Thoracic aorta (tissue), 2 donors: Measurements from ENCODE around the gene SUFU. TPM values are rescaled to one million over a fixed set of nuclear protein-coding genes. Genes with fewer than 3 reads are reported as not detected.

Experiments used
- ATAC-seq: fragments of 150-250 bp; one replicate; pipeline ENCODE4 v1.8.0; 2017; ENCODE audit warnings: low read depth; ENCODE audit not compliant: insufficient number of reproducible peaks, low FRiP score
- DNase-seq: peaks from one replicate; pipeline ENCODE4 v3.0.0-alpha.2; 2020; ENCODE audit warnings: low spot score
- H3K27ac ChIP-seq, 2 donors: fragments of 200-600 bp; sonication (generic); 1 replicate in 1 of 2; 2 replicates in 1 of 2; pipeline ENCODE4 v1.5.1; 2016; ENCODE audit warnings: mild to moderate bottlenecking in 2 of 2, moderate library complexity in 2 of 2
- H3K27me3 ChIP-seq: fragments of 200-600 bp; sonication (generic); replicated peaks from 2 replicates; pipeline ENCODE4 v1.6.0; 2016; ENCODE audit warnings: mild to moderate bottlenecking; ENCODE audit not compliant: insufficient read depth
- H3K36me3 ChIP-seq: fragments of 200-600 bp; sonication (generic); one replicate; pipeline ENCODE4 v1.5.1; 2016
- H3K4me1 ChIP-seq, 2 donors: fragments of 200-600 bp; sonication (generic); 1 replicate in 1 of 2; 2 replicates in 1 of 2; pipeline versions ENCODE4 v1.5.1 to v1.6.0; 2016; ENCODE audit warnings: low read depth in 2 of 2, mild to moderate bottlenecking in 1 of 2; ENCODE audit not compliant: control insufficient read depth in 1 of 2
- H3K4me3 ChIP-seq: fragments of 200-600 bp; sonication (generic); 2 replicates; pipeline ENCODE4 v1.5.1; 2016; ENCODE audit warnings: mild to moderate bottlenecking
- H3K9me3 ChIP-seq: fragments of 200-600 bp; sonication (generic); 2 replicates; pipeline ENCODE4 v1.5.1; 2016
- total RNA-seq, 2 donors: library from RNA; depleted of rRNA; stranded (reverse); fragments of >200 nt; gene quantifications; one replicate each; pipeline versions ENCODE4 v1.1.0 to v1.2.3, GENCODE V29; 2016
- TF ChIP-seq, protein P1 (sequence below): fragments of 200-600 bp; sonication (generic); IDR thresholded peaks from one replicate; pipeline ENCODE4 v1.5.1; 2019; ENCODE audit warnings: antibody characterized with exemption

SUFU gene
- total RNA-seq, 2 donors from 2014 or later: 4.6 to 7.6 TPM

DNA sequence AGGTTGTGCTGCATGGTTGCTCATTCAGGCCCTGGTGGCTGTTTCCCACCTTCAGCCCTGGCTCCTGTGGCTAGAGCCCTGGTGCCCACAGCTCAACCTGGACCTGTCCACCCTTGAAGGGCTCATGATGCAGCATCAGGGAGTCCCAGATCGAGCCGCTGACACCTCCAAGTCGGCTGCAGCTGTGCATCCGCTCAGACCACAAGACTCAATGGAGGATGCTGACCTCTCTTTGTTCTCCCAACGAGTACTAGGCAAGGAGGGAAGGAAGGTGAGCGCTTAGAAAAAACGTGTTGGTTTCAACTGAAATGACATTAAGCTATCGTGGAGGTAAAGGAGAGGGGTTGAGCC is 43.0 kb upstream of the SUFU start:
- H3K27ac ChIP-seq: no peak overlapping the region
- no peaks in the 10 kb centered on the region for H3K36me3 ChIP-seq
- peak; percentile 39 for ATAC-seq

DNA sequence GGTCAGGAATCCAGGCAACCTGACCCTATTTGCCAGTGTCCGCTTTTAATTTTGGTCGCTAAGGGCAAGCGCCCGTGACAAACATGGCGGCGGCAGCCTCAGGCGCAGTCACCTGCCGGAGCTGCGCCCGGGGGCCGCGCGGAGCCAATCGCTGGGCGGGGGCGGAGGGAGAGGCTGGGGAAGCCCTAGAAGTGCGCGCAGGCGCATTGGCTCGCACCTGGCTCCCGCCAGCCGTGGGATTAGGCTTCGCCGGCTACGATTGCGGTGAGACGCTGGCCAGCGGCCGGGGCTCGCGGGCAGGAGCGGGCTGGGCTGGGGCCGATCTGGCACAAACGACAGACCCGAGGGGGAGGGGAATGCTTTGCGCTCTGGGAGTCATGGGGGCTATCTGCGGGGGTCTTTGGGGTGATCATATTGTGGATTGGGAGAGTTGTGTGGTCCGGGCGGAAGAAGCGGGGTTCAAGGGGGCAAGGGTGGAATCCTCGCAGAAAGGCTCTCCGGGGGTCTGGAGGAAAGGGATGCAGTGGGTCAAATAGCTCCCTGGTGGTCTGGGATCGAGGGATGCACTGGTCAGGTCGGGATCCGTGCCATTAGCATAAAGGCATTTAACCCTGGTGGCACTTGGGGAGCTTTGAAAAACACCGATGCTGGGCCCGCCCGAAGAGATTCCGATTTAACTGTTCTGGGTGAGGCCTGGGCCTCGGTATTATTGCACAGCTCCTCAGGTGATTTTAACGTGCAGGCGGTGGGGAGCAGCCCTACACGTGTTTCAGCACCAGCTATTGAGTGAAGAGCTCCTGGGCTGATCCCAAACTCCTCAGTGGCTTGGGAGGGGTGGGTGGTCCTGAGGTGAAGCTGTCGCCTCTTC is 42.4 kb upstream of the SUFU start:
- peaks cover 4 to 14% of the 10 kb centered on the region in 2 donors for H3K4me1 ChIP-seq
- H3K36me3 ChIP-seq: no peaks in the 10 kb centered on the region
- H3K27me3 ChIP-seq: no peaks in the 10 kb centered on the region
- no peaks in the 10 kb centered on the region for H3K9me3 ChIP-seq
- no peak overlapping the region for H3K27ac ChIP-seq
- peak overlapping the region; percentile 77 for H3K4me3 ChIP-seq
- TF ChIP-seq, protein P1, sequence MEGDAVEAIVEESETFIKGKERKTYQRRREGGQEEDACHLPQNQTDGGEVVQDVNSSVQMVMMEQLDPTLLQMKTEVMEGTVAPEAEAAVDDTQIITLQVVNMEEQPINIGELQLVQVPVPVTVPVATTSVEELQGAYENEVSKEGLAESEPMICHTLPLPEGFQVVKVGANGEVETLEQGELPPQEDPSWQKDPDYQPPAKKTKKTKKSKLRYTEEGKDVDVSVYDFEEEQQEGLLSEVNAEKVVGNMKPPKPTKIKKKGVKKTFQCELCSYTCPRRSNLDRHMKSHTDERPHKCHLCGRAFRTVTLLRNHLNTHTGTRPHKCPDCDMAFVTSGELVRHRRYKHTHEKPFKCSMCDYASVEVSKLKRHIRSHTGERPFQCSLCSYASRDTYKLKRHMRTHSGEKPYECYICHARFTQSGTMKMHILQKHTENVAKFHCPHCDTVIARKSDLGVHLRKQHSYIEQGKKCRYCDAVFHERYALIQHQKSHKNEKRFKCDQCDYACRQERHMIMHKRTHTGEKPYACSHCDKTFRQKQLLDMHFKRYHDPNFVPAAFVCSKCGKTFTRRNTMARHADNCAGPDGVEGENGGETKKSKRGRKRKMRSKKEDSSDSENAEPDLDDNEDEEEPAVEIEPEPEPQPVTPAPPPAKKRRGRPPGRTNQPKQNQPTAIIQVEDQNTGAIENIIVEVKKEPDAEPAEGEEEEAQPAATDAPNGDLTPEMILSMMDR: no peak
- peak; percentile 49 for DNase-seq
- ATAC-seq: peak; percentile 65

More for the DNA sequence above, 43.0 kb upstream of the SUFU start:
- Histone ChIP-seq H3K4me1 (peaks cover 4 to 14% of the 10 kb centered on the region in 2 donors), H3K9me3 (no peaks in the 10 kb centered on the region), H3K4me3 (peak overlapping the region; percentile 77), H3K27me3 (no peaks in the 10 kb centered on the region)
- TF ChIP-seq, protein P1: no peak
- DNase-seq: no peak

DNA sequence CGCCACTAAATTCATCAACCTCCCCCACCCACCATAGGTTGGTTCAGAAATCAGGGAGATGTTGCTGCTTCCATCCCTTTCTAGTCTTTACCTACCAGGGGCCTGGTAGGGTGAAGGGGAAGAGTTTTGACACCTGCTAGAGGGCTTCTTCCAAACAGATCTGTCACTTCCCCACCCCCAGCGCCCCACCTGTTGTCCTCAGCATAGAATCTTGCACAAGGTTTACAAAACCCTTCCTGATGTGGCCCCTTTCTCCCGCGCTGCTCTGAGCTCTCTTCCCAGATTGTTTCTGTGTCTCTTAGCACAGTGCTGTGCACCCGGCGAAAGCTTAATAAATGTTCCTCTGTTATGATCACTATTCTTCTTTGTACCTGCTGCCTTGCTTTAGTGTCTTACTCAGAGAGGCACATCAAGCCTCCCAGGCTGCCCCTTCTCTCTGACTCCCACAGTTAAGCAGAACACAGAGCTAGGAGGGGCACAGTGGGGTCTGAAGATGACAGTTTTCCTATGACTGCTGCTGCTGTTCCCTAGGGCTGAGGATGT is 41.2 kb upstream of the SUFU start:
- H3K36me3 ChIP-seq: no peaks in the 10 kb centered on the region
- H3K27ac ChIP-seq: no peak overlapping the region
- H3K9me3 ChIP-seq: no peaks in the 10 kb centered on the region
- TF ChIP-seq, protein P1: no peak
- DNase-seq (no peak), ATAC-seq (no peak)
- no peak overlapping the region for H3K4me3 ChIP-seq
- H3K27me3 ChIP-seq: no peaks in the 10 kb centered on the region
- H3K4me1 ChIP-seq: peaks cover 4 to 14% of the 10 kb centered on the region in 2 donors

DNA sequence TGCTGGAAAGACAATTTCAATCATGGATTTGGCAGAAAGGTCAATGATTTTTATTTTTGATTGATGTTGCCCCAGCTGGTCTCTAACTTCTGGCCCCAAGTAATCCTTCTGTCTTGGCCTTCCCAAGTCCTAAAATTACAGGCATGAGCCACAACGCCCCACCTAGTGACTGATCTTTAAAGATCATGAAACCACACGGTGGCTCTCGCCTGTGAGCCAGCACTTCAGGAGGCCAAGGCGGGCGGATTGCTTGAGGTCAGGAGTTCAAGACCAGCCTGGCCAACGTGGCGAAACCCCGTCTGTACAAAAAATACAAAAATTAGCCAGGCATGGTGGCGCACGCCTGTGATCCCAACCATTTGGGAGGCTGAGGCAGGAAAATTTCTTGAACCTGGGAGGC is 39.8 kb upstream of the SUFU start:
- TF ChIP-seq, protein P1: no peak

DNA sequence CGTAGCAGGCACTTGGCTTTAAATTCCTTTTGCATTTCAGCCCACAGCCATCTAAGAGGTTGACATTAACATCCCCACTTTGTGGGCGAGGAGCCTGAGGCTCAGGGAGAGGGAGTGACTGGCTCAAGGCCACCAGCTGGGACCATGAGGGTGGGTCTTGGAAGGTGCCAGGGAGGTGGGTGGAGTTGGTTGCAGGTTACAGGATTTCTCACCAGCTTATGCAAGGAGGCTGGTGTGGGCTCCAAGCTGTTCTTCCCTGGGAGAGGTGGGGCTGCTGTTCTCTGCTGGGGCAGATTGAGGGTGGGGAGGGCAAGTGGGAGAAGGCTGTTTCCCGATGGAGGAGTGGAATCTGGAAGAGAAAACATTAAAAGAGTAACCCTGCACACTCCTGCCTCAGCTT is 38.3 kb upstream of the SUFU start:
- no peaks in the 10 kb centered on the region for H3K36me3 ChIP-seq
- no peak overlapping the region for H3K4me3 ChIP-seq
- H3K9me3 ChIP-seq: no peaks in the 10 kb centered on the region
- TF ChIP-seq, protein P1: no peak
- H3K27ac ChIP-seq: no peak overlapping the region
- H3K4me1 ChIP-seq: peaks cover 4 to 14% of the 10 kb centered on the region in 2 donors
- no peaks in the 10 kb centered on the region for H3K27me3 ChIP-seq
- DNase-seq (no peak), ATAC-seq (no peak)

More for the DNA sequence above, 39.8 kb upstream of the SUFU start:
- Histone ChIP-seq H3K4me1 (peaks cover 4 to 14% of the 10 kb centered on the region in 2 donors), H3K27me3 (no peaks in the 10 kb centered on the region), H3K27ac (no peak overlapping the region), H3K9me3 (no peaks in the 10 kb centered on the region), H3K36me3 (no peaks in the 10 kb centered on the region), H3K4me3 (no peak overlapping the region)
- ATAC-seq: no peak
- no peak for DNase-seq
